Measurements from ENCODE around the gene LPIN3.

The LPIN3 gene

GRCh38 chr20:41386502-41387427, 46.1 kb downstream of the LPIN3 start:
- H3K27ac ChIP-seq, result no peak overlapping the region
- TF ChIP-seq, protein P1, sequence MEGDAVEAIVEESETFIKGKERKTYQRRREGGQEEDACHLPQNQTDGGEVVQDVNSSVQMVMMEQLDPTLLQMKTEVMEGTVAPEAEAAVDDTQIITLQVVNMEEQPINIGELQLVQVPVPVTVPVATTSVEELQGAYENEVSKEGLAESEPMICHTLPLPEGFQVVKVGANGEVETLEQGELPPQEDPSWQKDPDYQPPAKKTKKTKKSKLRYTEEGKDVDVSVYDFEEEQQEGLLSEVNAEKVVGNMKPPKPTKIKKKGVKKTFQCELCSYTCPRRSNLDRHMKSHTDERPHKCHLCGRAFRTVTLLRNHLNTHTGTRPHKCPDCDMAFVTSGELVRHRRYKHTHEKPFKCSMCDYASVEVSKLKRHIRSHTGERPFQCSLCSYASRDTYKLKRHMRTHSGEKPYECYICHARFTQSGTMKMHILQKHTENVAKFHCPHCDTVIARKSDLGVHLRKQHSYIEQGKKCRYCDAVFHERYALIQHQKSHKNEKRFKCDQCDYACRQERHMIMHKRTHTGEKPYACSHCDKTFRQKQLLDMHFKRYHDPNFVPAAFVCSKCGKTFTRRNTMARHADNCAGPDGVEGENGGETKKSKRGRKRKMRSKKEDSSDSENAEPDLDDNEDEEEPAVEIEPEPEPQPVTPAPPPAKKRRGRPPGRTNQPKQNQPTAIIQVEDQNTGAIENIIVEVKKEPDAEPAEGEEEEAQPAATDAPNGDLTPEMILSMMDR (IDR thresholded peaks at IDR 0.05), result no peak

DNA sequence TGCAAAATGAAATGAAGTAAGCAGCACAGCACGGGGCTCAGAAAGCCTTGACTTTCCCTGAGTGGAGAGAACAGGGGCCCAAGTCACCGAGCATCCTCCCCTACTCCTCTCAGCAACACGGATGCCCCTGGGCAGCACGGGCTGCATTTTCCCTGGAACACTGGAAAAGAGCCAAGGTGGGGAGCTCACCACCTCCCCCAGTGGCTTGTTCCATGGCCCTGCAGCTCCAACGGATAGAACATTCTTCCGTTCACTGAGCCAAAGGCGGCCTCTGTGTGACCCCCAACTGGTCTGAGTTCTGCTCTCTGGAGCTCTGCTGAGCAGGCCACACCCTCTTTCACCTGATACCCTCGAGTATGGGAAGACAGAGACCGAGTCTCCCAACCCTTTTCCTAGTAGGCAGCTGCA, 46.8 kb downstream of the LPIN3 start:
- H3K79me2 ChIP-seq, result no peaks in the 10 kb centered on the region
- no peaks in the 10 kb centered on the region for H3K9me3 ChIP-seq (ENCODE audit: control insufficient read depth, low read length)
- H3K4me3 ChIP-seq (ENCODE audit: low read depth, low read length), result no peak overlapping the region
- no peak overlapping the region for H3K4me2 ChIP-seq (ENCODE audit: low read length)
- no peaks in the 10 kb centered on the region for H3K36me3 ChIP-seq (ENCODE audit: control insufficient read depth, insufficient read depth, low read length)
- H3K4me1 ChIP-seq, result no peaks in the 10 kb centered on the region
- no peak overlapping the region for H3K27ac ChIP-seq
- TF ChIP-seq, protein P1 (IDR thresholded peaks at IDR 0.05), result no peak
- no peaks in the 10 kb centered on the region for H3K27me3 ChIP-seq (ENCODE audit: control insufficient read depth, insufficient read depth, low read length)
- H3K9ac ChIP-seq, result no peak overlapping the region
- H2AFZ ChIP-seq, result no peak overlapping the region

More at GRCh38 chr20:41386502-41387427, 46.1 kb downstream of the LPIN3 start:
- H3K36me3 ChIP-seq (ENCODE audit: control insufficient read depth, insufficient read depth, low read length), result no peaks in the 10 kb centered on the region
- no peaks in the 10 kb centered on the region for H3K4me1 ChIP-seq
- no peak overlapping the region for H3K9ac ChIP-seq
- H3K4me3 ChIP-seq (ENCODE audit: low read depth, low read length), result no peak overlapping the region
- H3K27me3 ChIP-seq (ENCODE audit: control insufficient read depth, insufficient read depth, low read length), result no peaks in the 10 kb centered on the region
- no peak overlapping the region for H2AFZ ChIP-seq
- no peaks in the 10 kb centered on the region for H3K9me3 ChIP-seq (ENCODE audit: control insufficient read depth, low read length)
- H3K79me2 ChIP-seq, result no peaks in the 10 kb centered on the region
- H3K4me2 ChIP-seq (ENCODE audit: low read length), result no peak overlapping the region

GRCh38 chr20:41390889-41391288, 50.3 kb downstream of the LPIN3 start:
- H3K4me1 ChIP-seq, result no peaks in the 10 kb centered on the region

GRCh38 chr20:41391587-41392001, 51.0 kb downstream of the LPIN3 start:
- Histone ChIP-seq H3K4me3 (ENCODE audit: low read depth, low read length) (no peak overlapping the region), H3K27ac (no peak overlapping the region), H3K36me3 (ENCODE audit: control insufficient read depth, insufficient read depth, low read length) (no peaks in the 10 kb centered on the region), H2AFZ (no peak overlapping the region), H3K9me3 (ENCODE audit: control insufficient read depth, low read length) (no peaks in the 10 kb centered on the region), H3K4me2 (ENCODE audit: low read length) (no peak overlapping the region), H3K4me1 (no peaks in the 10 kb centered on the region), H3K79me2 (no peaks in the 10 kb centered on the region), H3K9ac (no peak overlapping the region), H3K27me3 (ENCODE audit: control insufficient read depth, insufficient read depth, low read length) (no peaks in the 10 kb centered on the region)
- TF ChIP-seq, protein P1 (IDR thresholded peaks at IDR 0.05), result no peak

More at GRCh38 chr20:41390889-41391288, 50.3 kb downstream of the LPIN3 start:
- no peaks in the 10 kb centered on the region for H3K79me2 ChIP-seq
- H3K4me3 ChIP-seq (ENCODE audit: low read depth, low read length), result no peak overlapping the region
- no peak overlapping the region for H3K27ac ChIP-seq
- no peak overlapping the region for H2AFZ ChIP-seq
- H3K27me3 ChIP-seq (ENCODE audit: control insufficient read depth, insufficient read depth, low read length), result no peaks in the 10 kb centered on the region
- no peak overlapping the region for H3K9ac ChIP-seq
- TF ChIP-seq, protein P1 (IDR thresholded peaks at IDR 0.05), result no peak
- H3K9me3 ChIP-seq (ENCODE audit: control insufficient read depth, low read length), result no peaks in the 10 kb centered on the region
- H3K36me3 ChIP-seq (ENCODE audit: control insufficient read depth, insufficient read depth, low read length), result no peaks in the 10 kb centered on the region
- no peak overlapping the region for H3K4me2 ChIP-seq (ENCODE audit: low read length)

All from parathyroid adenoma (tissue), 2 donors.